COR-L47 (cell line): ENCODE results near the gene DIO1.
"Not testable (repeated sequence)": the region's sequence is repeated elsewhere in the genome, so short reads cannot be mapped to it uniquely, and the experiment has no call there.

Experiments
- DNase-seq: peaks from one replicate; lab custom pipeline; 2025; lab: John Stamatoyannopoulos, UW

DIO1 gene

GRCh38 chr1:53893999-53894636 is at the start of gene DIO1:
Gene DIO1, plus strand, starts transcription at chr1:53894187. Its CDS starts 24 bp downstream, at chr1:53894211.
- DNase-seq, result no peak

- no peak for DNase-seq
Measured at GRCh38 chr1:53847980-53848379, 46.0 kb upstream of the DIO1 start.

- DNase-seq, result no peak
Measured at GRCh38 chr1:53850082-53850673, 43.8 kb upstream of the DIO1 start.

- no peak for DNase-seq
Measured at GRCh38 chr1:53851571-53852285, 42.3 kb upstream of the DIO1 start.

- DNase-seq, result peak; percentile 55
Measured at GRCh38 chr1:53860967-53861411, 33.0 kb upstream of the DIO1 start.

GRCh38 chr1:53862507-53862906 is 31.5 kb upstream of the DIO1 start:
- no peak for DNase-seq

GRCh38 chr1:53868565-53868964 is 25.4 kb upstream of the DIO1 start:
- DNase-seq, result no peak

GRCh38 chr1:53869454-53870117 is 24.4 kb upstream of the DIO1 start:
- DNase-seq, result no peak

GRCh38 chr1:53871221-53871620 is 22.8 kb upstream of the DIO1 start:
- no peak for DNase-seq

- no peak for DNase-seq
Measured at GRCh38 chr1:53871773-53872484, 22.1 kb upstream of the DIO1 start.

GRCh38 chr1:53875150-53875549 is 18.8 kb upstream of the DIO1 start:
- not testable (repeated sequence) for DNase-seq

- peak; percentile 63 for DNase-seq
Measured at GRCh38 chr1:53878492-53879105, 15.4 kb upstream of the DIO1 start.

- DNase-seq, result not testable (repeated sequence)
Measured at GRCh38 chr1:53881853-53882252, 12.1 kb upstream of the DIO1 start.

GRCh38 chr1:53883600-53883999 is 10.4 kb upstream of the DIO1 start:
- not testable (repeated sequence) for DNase-seq

- DNase-seq, result no peak
Measured at GRCh38 chr1:53888681-53889080, 5.3 kb upstream of the DIO1 start.

- peak; percentile 77 for DNase-seq
Measured at GRCh38 chr1:53889304-53890298, 4.4 kb upstream of the DIO1 start, which contains the start of gene YIPF1. Gene YIPF1, minus strand, starts transcription at chr1:53889797. Its CDS starts 860 bp downstream, at chr1:53888937.

- DNase-seq, result no peak
Measured at GRCh38 chr1:53890522-53890941, 3.5 kb upstream of the DIO1 start.

- no peak for DNase-seq
Measured at GRCh38 chr1:53891018-53891417, 3.0 kb upstream of the DIO1 start.

- no peak for DNase-seq
Measured at GRCh38 chr1:53891678-53892077, 2.3 kb upstream of the DIO1 start.

GRCh38 chr1:53892911-53893310 is 1.1 kb upstream of the DIO1 start:
- DNase-seq, result no peak
